ENCODE results near the gene SOCS6. TPM values are rescaled to one million over a fixed set of nuclear protein-coding genes. Genes with fewer than 3 reads are reported as not detected.
A peak's percentile ranks its signal among the peaks of the same experiment; 100 is the strongest.

The SOCS6 gene
- total and polyA plus RNA-seq, 12 donors = 6.1 to 31.8 (median 20.0) TPM

DNA sequence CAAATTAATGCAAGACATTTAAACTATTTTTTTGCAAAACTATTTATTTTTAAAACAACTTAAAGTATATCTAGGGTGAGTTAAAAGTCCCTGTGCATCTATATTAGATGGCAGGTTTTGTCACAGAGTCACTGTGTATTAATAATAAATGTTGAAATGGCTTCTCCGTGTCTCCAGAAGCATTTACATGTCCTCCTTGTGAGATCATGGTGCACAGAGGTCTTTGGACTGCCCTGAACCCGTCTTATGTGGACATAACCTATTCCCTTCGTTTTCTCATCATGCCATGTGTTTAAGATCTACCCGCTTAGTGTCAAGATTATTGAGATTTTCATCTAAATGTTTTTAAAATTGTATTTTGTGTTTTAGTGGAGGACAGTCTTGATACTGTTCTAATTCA, 39.3 kb downstream of the SOCS6 start:
- no peak overlapping the region for H3K27ac ChIP-seq
- DNase-seq (no peak), ATAC-seq (no peak)
- peaks cover 0 to 25% (median 9%) of the 10 kb centered on the region in 9 donors for H3K36me3 ChIP-seq
- H3K9me3 ChIP-seq = no peaks in the 10 kb centered on the region
- 92 to 93% methylated on average over 4 of the region's 4 CpGs for WGBS, 2 donors
- TF ChIP-seq, protein P1, sequence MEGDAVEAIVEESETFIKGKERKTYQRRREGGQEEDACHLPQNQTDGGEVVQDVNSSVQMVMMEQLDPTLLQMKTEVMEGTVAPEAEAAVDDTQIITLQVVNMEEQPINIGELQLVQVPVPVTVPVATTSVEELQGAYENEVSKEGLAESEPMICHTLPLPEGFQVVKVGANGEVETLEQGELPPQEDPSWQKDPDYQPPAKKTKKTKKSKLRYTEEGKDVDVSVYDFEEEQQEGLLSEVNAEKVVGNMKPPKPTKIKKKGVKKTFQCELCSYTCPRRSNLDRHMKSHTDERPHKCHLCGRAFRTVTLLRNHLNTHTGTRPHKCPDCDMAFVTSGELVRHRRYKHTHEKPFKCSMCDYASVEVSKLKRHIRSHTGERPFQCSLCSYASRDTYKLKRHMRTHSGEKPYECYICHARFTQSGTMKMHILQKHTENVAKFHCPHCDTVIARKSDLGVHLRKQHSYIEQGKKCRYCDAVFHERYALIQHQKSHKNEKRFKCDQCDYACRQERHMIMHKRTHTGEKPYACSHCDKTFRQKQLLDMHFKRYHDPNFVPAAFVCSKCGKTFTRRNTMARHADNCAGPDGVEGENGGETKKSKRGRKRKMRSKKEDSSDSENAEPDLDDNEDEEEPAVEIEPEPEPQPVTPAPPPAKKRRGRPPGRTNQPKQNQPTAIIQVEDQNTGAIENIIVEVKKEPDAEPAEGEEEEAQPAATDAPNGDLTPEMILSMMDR (IDR thresholded peaks at IDR 0.05) = no peak
- H3K4me1 ChIP-seq = peaks cover 0 to 43% (median 13%) of the 10 kb centered on the region in 9 donors
- no peak overlapping the region for H3K4me3 ChIP-seq
- H3K27me3 ChIP-seq = no peaks in the 10 kb centered on the region
- intact Hi-C loops (cut with DNase I) = no loop called here

DNA sequence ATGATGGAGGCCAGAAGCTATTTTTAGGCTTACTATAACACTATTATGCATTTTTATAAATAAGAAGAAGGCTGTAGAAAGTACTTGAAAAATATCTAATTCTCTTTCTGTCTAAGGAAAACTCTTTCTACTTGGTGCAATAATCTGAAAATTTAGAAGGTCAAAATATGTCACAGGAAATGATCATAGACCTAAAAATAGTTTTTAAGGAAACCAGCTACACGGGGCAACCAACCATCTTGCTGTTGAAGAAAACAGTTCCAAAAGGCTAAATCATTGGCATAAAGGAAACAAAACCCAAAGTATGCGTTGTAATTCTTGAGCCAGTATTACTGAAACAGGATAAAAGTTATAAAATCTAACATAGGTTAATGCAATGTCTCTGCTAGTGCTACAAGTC, 40.2 kb downstream of the SOCS6 start:
- WGBS, 2 donors = 37 to 40% methylated on average over 2 of the region's 2 CpGs

GRCh38 chr18:70330887-70331286, 42.0 kb downstream of the SOCS6 start:
- ATAC-seq = no peak
- Histone ChIP-seq H3K27me3 (no peaks in the 10 kb centered on the region), H3K4me1 (peaks cover 0 to 50% (median 13%) of the 10 kb centered on the region in 9 donors), H3K9me3 (peaks cover 0 to 11% (median 6%) of the 10 kb centered on the region in 11 donors), H3K36me3 (peaks cover 0 to 19% (median 0%) of the 10 kb centered on the region in 9 donors), H3K4me3 (no peak overlapping the region), H3K27ac (no peak overlapping the region)
- no peak for DNase-seq
- WGBS, 2 donors = 54 to 67% methylated on average over 6 of the region's 6 CpGs
- intact Hi-C loops (cut with DNase I) = loop anchor here in 4 of 10 donors (5.0 to 10.0 kb wide), 4 partner anchors 34 to 84 kb away; partner anchors contain the start of gene SOCS6 (in 1 of the 4)
- TF ChIP-seq, protein P1 (IDR thresholded peaks at IDR 0.05) = no peak

More for the DNA sequence above, 40.2 kb downstream of the SOCS6 start:
- no peak overlapping the region for H3K4me3 ChIP-seq
- ATAC-seq (no peak), DNase-seq (no peak)
- TF ChIP-seq, protein P1 (IDR thresholded peaks at IDR 0.05) = no peak
- peaks cover 0 to 2% (median 0%) of the 10 kb centered on the region in 11 donors for H3K9me3 ChIP-seq
- H3K27ac ChIP-seq = peak overlapping the region in 3 of 10 donors; percentile 17 to 46 (median 26)
- H3K36me3 ChIP-seq = peaks cover 0 to 25% (median 9%) of the 10 kb centered on the region in 9 donors
- intact Hi-C loops (cut with DNase I) = no loop called here
- peaks cover 0 to 46% (median 13%) of the 10 kb centered on the region in 9 donors for H3K4me1 ChIP-seq
- no peaks in the 10 kb centered on the region for H3K27me3 ChIP-seq

- TF ChIP-seq, protein P1 (IDR thresholded peaks at IDR 0.05) = no peak
- peaks cover 0 to 16% (median 0%) of the 10 kb centered on the region in 9 donors for H3K36me3 ChIP-seq
- ATAC-seq = peak in 1 of 8 donors; percentile 28
- DNase-seq = no peak
- peaks cover 0 to 50% (median 13%) of the 10 kb centered on the region in 9 donors for H3K4me1 ChIP-seq
- H3K27me3 ChIP-seq = no peaks in the 10 kb centered on the region
- H3K27ac ChIP-seq = no peak overlapping the region
- WGBS, 2 donors = 88 to 93% methylated on average over 5 of the region's 5 CpGs
- peaks cover 0 to 11% (median 6%) of the 10 kb centered on the region in 11 donors for H3K9me3 ChIP-seq
- H3K4me3 ChIP-seq = no peak overlapping the region
- intact Hi-C loops (cut with DNase I) = loop anchor here in 4 of 10 donors (5.0 to 10.0 kb wide), 4 partner anchors 34 to 83 kb away; partner anchors contain the start of gene SOCS6 (in 1 of the 4)
These were observed 42.7 kb downstream of the SOCS6 start for GRCh38 chr18:70331456-70332097.
